SH-SY5Y (cell line): ENCODE results near the gene FZR1.

Experiments used
- GATA2 ChIP-seq: IDR thresholded peaks from 2 replicates; pipeline ENCODE4 v1.6.1; 2011; ENCODE audit warnings: mild to moderate bottlenecking, low read depth, low read length
- GATA3 ChIP-seq: IDR thresholded peaks from 2 replicates; pipeline ENCODE4 v1.6.1; 2011; ENCODE audit warnings: low read depth, mild to moderate bottlenecking, low read length, moderate library complexity

DNA sequence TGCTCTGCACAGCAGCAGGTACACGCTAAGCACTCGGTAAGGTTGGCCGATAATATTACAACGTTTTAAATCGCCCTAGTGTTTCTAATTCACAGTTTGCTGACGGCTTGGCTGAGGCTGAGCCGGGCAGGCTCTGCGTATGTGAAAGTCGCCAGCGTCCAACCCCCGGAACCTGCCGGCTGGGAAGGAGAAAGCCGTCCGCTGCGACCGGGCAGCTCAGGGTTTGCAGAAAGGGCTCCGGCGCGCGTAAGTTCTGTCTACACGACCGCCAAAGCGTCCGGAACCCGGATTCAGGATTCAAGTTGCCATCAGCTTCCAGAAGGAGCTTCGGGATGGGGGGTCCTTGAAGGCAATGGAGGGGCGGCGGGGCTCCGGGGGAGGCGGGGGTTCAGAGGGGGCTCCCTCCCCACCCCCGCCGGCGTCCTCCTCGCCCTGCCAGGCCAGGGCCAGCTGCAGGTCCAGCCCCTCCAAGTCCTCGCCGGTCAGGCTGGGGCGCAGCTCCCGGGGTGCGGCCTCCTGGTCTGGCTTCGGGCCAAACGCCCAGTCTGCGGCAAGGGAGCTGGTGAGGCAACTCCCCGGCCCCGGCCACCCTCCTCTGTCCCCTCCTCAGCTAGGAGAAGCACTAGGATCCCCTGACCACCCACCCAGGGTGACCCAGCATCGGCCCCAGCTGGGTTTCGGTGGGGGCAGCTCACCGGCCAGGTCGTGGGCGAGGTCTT, 23.4 kb upstream of the FZR1 start:
- no peak for TF ChIP-seq GATA2
- TF ChIP-seq GATA3 = no peak
